Endothelial cell of umbilical vein (primary cell): Measurements from ENCODE around the gene CYLC2. TPM values are rescaled to one million over a fixed set of nuclear protein-coding genes. Genes with fewer than 3 reads are reported as not detected.

ENCODE experiments used
- BruUV-seq: library from RNA; stranded (reverse); fragments of 400-500 nt; replicated peaks from 2 replicates; lab custom pipeline; 2021; lab: Mats Ljungman, UMichigan
- CTCF ChIA-PET: fragments of 300-600, 350-600 bp; sonication (Branson Sonifier 250); formaldehyde crosslinking; loops from one replicate; lab custom pipeline; 2021; ENCODE audit warnings: antibody characterized with exemption, inconsistent platforms; lab: Charles Lee
- POLR2A ChIA-PET: fragments of 300-600, 350-600 bp; sonication (Branson Sonifier 250); formaldehyde crosslinking; loops from one replicate; lab custom pipeline; 2021; ENCODE audit warnings: antibody characterized with exemption, inconsistent platforms; lab: Charles Lee
- DNase-seq: peaks from one replicate; pipeline ENCODE4 v3.0.0-alpha.2; 2011; ENCODE audit warnings: low read depth, low spot score
- FAIRE-seq: peaks from 2 replicates; lab custom pipeline; 2011; peaks lifted over from hg19 to GRCh38; lab: Jason Lieb, UNC
- H2AFZ ChIP-seq: 2 replicates; pipeline ENCODE4 v1.6.0; 2012; ENCODE audit warnings: low read depth, low read length, control low read depth, inconsistent platforms
- H3K27ac ChIP-seq: 2 replicates; pipeline ENCODE4 v1.5.1; 2011; ENCODE audit warnings: low read depth, mild to moderate bottlenecking, control low read depth, low read length, moderate library complexity; ENCODE audit not compliant: insufficient read depth
- H3K27me3 ChIP-seq, 2 experiments: 2 replicates each; pipeline versions ENCODE4 v1.6.0 to v1.6.1; 2011; ENCODE audit warnings: low read length in 2 of 2, mixed read lengths in 1 of 2; ENCODE audit not compliant: control insufficient read depth in 2 of 2, insufficient read depth in 2 of 2
- H3K36me3 ChIP-seq, 2 experiments: 2 replicates in 1 of 2; 3 replicates in 1 of 2; pipeline ENCODE4 v1.5.1; 2011; ENCODE audit warnings: low read length in 2 of 2, mild to moderate bottlenecking in 1 of 2, moderate library complexity in 1 of 2; ENCODE audit not compliant: control insufficient read depth in 2 of 2, insufficient read depth in 2 of 2; ENCODE audit errors: extremely low read depth in 1 of 2
- H3K4me1 ChIP-seq: 3 replicates; pipeline ENCODE4 v1.5.1; 2011; ENCODE audit warnings: mild to moderate bottlenecking, low read length; ENCODE audit not compliant: control insufficient read depth, insufficient read depth; ENCODE audit errors: extremely low read depth
- H3K4me2 ChIP-seq: 2 replicates; pipeline ENCODE4 v1.6.1; 2011; ENCODE audit warnings: low read length, control low read depth, mixed read lengths; ENCODE audit not compliant: insufficient read depth
- H3K4me3 ChIP-seq, 3 experiments: fragments of 200-600 bp in 1 of 3; sonication (generic), shearing (Covaris generic) in 1 of 3; replicated peaks in 1 of 3; 2 replicates each; pipeline ENCODE4 v1.5.1; 2011 to 2016; ENCODE audit warnings: control low read depth in 3 of 3, low read length in 3 of 3, mild to moderate bottlenecking in 2 of 3, inconsistent platforms in 1 of 3, low read depth in 1 of 3, moderate library complexity in 1 of 3; ENCODE audit not compliant: insufficient read depth in 1 of 3
- H3K79me2 ChIP-seq: 2 replicates; pipeline ENCODE4 v1.6.0; 2012; ENCODE audit warnings: low read length, inconsistent platforms; ENCODE audit not compliant: control insufficient read depth, insufficient read depth
- H3K9ac ChIP-seq: replicated peaks from 2 replicates; pipeline ENCODE3; 2011; ENCODE audit warnings: low read length, control low read depth; ENCODE audit not compliant: insufficient read depth; ENCODE audit errors: extremely low read depth
- H3K9me1 ChIP-seq: replicated peaks from 3 replicates; pipeline ENCODE4 v1.6.0; 2011; ENCODE audit warnings: mild to moderate bottlenecking, low read length; ENCODE audit not compliant: control insufficient read depth, insufficient read depth; ENCODE audit errors: extremely low read depth
- H3K9me3 ChIP-seq: replicated peaks from 2 replicates; pipeline ENCODE4 v1.5.1; 2012; ENCODE audit warnings: low read length, inconsistent platforms; ENCODE audit not compliant: control insufficient read depth, insufficient read depth
- H4K20me1 ChIP-seq: replicated peaks from 2 replicates; pipeline ENCODE3; 2011; ENCODE audit warnings: mild to moderate bottlenecking, low read length; ENCODE audit not compliant: control insufficient read depth, insufficient read depth; ENCODE audit errors: extremely low read depth
- EZH2 ChIP-seq: IDR thresholded peaks from 2 replicates; pipeline ENCODE4 v1.6.1; 2012; ENCODE audit warnings: borderline replicate concordance, low read depth, mild to moderate bottlenecking, moderate library complexity, low read length, inconsistent platforms; ENCODE audit not compliant: severe bottlenecking
- FOS ChIP-seq: IDR thresholded peaks from 2 replicates; pipeline ENCODE4 v1.6.1; 2011; ENCODE audit warnings: mild to moderate bottlenecking, low read length, moderate library complexity, borderline replicate concordance; ENCODE audit not compliant: insufficient read depth
- GATA2 ChIP-seq: IDR thresholded peaks from 2 replicates; pipeline ENCODE4 v1.7.0; 2011; ENCODE audit warnings: low read depth, mild to moderate bottlenecking, moderate library complexity, mixed read lengths, low read length; ENCODE audit not compliant: insufficient read length, insufficient read depth
- JUN ChIP-seq: IDR thresholded peaks from 2 replicates; pipeline ENCODE4 v1.6.1; 2011; ENCODE audit warnings: borderline replicate concordance, low read depth; ENCODE audit not compliant: insufficient read length, insufficient read depth
- MYC ChIP-seq: IDR thresholded peaks from one replicate; pipeline ENCODE4 v1.6.1; 2011; ENCODE audit warnings: mild to moderate bottlenecking, low read depth, low read length
- POLR2A ChIP-seq: IDR thresholded peaks from 2 replicates; pipeline ENCODE4 v1.6.1; 2012; ENCODE audit warnings: low read depth, mild to moderate bottlenecking, control low read depth, low read length
- POLR2AphosphoS5 ChIP-seq: IDR thresholded peaks from 2 replicates; pipeline ENCODE4 v1.6.1; 2012; ENCODE audit warnings: low read depth, mild to moderate bottlenecking, control low read depth, low read length, moderate library complexity; ENCODE audit not compliant: insufficient read depth
- dilution Hi-C: fragments of 300-500 bp; cut with MboI; formaldehyde crosslinking; loops from one replicate; pipeline ENCODE4 v1.15.0; 2019; ENCODE audit warnings: low sequenced_read_pairs; ENCODE audit not compliant: extremely low pct_ligation_motif_present
- intact Hi-C: fragments of 100-400 bp; cut with micrococcal nuclease; formaldehyde crosslinking; loops from one replicate; pipeline ENCODE4 v1.10.0; 2022
- polyA plus RNA-seq, 4 experiments: library from polyadenylated mRNA; depleted of rRNA in 3 of 4; stranded (reverse) in 3 of 4; unstranded in 1 of 4; fragments of >200 nt; gene quantifications; 2 replicates each; pipeline versions ENCODE4 v1.2.1 to v1.2.3, GENCODE V29; 2011 to 2012; ENCODE audit warnings: missing spikeins in 1 of 4
- total RNA-seq: library from RNA; stranded (reverse); gene quantifications from 2 replicates; pipeline ENCODE4 v1.2.3, GENCODE V29; 2021
- TF ChIP-seq, protein P1 (sequence below), 2 donors: IDR thresholded peaks; 1 replicate in 1 of 2; 2 replicates in 1 of 2; pipeline ENCODE4 v1.5.1; 2011; ENCODE audit warnings: low read length in 2 of 2, mild to moderate bottlenecking in 2 of 2, moderate library complexity in 2 of 2, control low read depth in 1 of 2, inconsistent platforms in 1 of 2, low read depth in 1 of 2; ENCODE audit not compliant: insufficient read depth in 1 of 2; ENCODE audit errors: extremely low read depth in 1 of 2
- TF ChIP-seq, protein P2 (sequence below): IDR thresholded peaks from 2 replicates; pipeline ENCODE4 v1.6.1; 2011; ENCODE audit not compliant: insufficient read depth, insufficient read length

CYLC2 gene
- total and polyA plus RNA-seq, 2 donors (not counting 3 experiments of a cell fraction or from before 2014, with no cell fraction given): not detected

- ChIA-PET CTCF (no interaction called here), POLR2A (no interaction called here)
- no peaks in the 10 kb centered on the region for H3K27me3 ChIP-seq
- no TSS peak for BruUV-seq
- H3K4me1 ChIP-seq: no peaks in the 10 kb centered on the region
- peaks cover 2% of the 10 kb centered on the region for H3K9me3 ChIP-seq
- no peaks in the 10 kb centered on the region for H3K79me2 ChIP-seq
- no peak overlapping the region for H3K4me2 ChIP-seq
- no peaks in the 10 kb centered on the region for H3K36me3 ChIP-seq
- no peaks in the 10 kb centered on the region for H3K9me1 ChIP-seq
- TF ChIP-seq FOS (no peak), EZH2 (no peak), JUN (no peak), POLR2A (no peak), GATA2 (no peak), MYC (no peak), POLR2AphosphoS5 (no peak)
- TF ChIP-seq, protein P1, sequence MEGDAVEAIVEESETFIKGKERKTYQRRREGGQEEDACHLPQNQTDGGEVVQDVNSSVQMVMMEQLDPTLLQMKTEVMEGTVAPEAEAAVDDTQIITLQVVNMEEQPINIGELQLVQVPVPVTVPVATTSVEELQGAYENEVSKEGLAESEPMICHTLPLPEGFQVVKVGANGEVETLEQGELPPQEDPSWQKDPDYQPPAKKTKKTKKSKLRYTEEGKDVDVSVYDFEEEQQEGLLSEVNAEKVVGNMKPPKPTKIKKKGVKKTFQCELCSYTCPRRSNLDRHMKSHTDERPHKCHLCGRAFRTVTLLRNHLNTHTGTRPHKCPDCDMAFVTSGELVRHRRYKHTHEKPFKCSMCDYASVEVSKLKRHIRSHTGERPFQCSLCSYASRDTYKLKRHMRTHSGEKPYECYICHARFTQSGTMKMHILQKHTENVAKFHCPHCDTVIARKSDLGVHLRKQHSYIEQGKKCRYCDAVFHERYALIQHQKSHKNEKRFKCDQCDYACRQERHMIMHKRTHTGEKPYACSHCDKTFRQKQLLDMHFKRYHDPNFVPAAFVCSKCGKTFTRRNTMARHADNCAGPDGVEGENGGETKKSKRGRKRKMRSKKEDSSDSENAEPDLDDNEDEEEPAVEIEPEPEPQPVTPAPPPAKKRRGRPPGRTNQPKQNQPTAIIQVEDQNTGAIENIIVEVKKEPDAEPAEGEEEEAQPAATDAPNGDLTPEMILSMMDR (IDR thresholded peaks at IDR 0.05; ENCODE audit: extremely low read depth in 1 of 2, insufficient read depth in 1 of 2, low read depth in 1 of 2, low read length in 2 of 2): no peak
- TF ChIP-seq, protein P2, sequence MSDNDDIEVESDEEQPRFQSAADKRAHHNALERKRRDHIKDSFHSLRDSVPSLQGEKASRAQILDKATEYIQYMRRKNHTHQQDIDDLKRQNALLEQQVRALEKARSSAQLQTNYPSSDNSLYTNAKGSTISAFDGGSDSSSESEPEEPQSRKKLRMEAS: no peak
- no peak overlapping the region for H3K9ac ChIP-seq
- DNase-seq (no peak), FAIRE-seq (no peak)
- H3K4me3 ChIP-seq: no peak overlapping the region
- intact Hi-C loops: no loop called here
- dilution Hi-C loops: no loop called here
- H4K20me1 ChIP-seq: no peaks in the 10 kb centered on the region
- H3K27ac ChIP-seq: no peak overlapping the region
- H2AFZ ChIP-seq: no peak overlapping the region
Observed at GRCh38 chr9:102986425-102986824, 8.7 kb upstream of the CYLC2 start.
